PC-3 (cell line): Measurements from ENCODE around the gene NPLOC4. TPM values are rescaled to one million over a fixed set of nuclear protein-coding genes. Genes with fewer than 3 reads are reported as not detected.

Experiments used
- ATAC-seq: fragments of 200-7000 bp; cut with Tn5 transposase; 2 replicates; pipeline ENCODE4 v1.9.1; 2020; ENCODE audit warnings: mild to moderate bottlenecking, moderate library complexity
- BruUV-seq: library from RNA; stranded (reverse); fragments of 400-500 nt; replicated peaks from 2 replicates; lab custom pipeline; 2021; lab: Mats Ljungman, UMichigan
- CTCF ChIA-PET: fragments of 300-600 bp; sonication (Branson Sonifier 250); formaldehyde crosslinking; loops from one replicate; lab custom pipeline; 2022; ENCODE audit warnings: antibody characterized with exemption; lab: Charles Lee
- POLR2A ChIA-PET: fragments of 300-600 bp; sonication (Branson Sonifier 250); formaldehyde crosslinking; loops from one replicate; lab custom pipeline; 2022; ENCODE audit warnings: antibody characterized with exemption; ENCODE audit not compliant: unreplicated experiment; lab: Charles Lee
- DNase-seq: peaks from one replicate; pipeline ENCODE4 v3.0.0-alpha.2; 2015
- H2AFZ ChIP-seq: fragments of 300-600 bp; sonication (generic); 2 replicates; pipeline ENCODE4 v1.6.0; 2016; ENCODE audit warnings: antibody characterized with exemption, low read length
- H3F3A ChIP-seq: fragments of 300-600 bp; sonication (generic); one replicate; pipeline ENCODE4 v1.6.0; 2017; ENCODE audit warnings: antibody characterized with exemption, low read length, control low read depth, mild to moderate bottlenecking; ENCODE audit not compliant: unreplicated experiment
- H3K27ac ChIP-seq: fragments of 300-600 bp; sonication (generic); 2 replicates; pipeline ENCODE4 v1.5.1; 2016; ENCODE audit warnings: mild to moderate bottlenecking, low read length
- H3K27me3 ChIP-seq: fragments of 300-600 bp; sonication (generic); 2 replicates; pipeline ENCODE4 v1.6.1; 2016; ENCODE audit warnings: low read length, mixed read lengths
- H3K36me3 ChIP-seq: fragments of 300-600 bp; sonication (generic); 2 replicates; pipeline ENCODE4 v1.6.1; 2016; ENCODE audit warnings: low read depth, mixed run types, low read length, mixed read lengths
- H3K4me1 ChIP-seq: fragments of 300-600 bp; sonication (generic); 2 replicates; pipeline ENCODE4 v1.5.1; 2016; ENCODE audit warnings: low read length; ENCODE audit not compliant: insufficient read depth
- H3K4me2 ChIP-seq: fragments of 300-600 bp; sonication (generic); 2 replicates; pipeline ENCODE4 v1.6.0; 2016; ENCODE audit warnings: low read length
- H3K4me3 ChIP-seq: fragments of 300-600 bp; sonication (generic); 2 replicates; pipeline ENCODE4 v1.5.1; 2016; ENCODE audit warnings: mild to moderate bottlenecking, low read length, mixed read lengths
- H3K79me2 ChIP-seq: fragments of 300-600 bp; sonication (generic); 2 replicates; pipeline ENCODE4 v1.6.1; 2017; ENCODE audit warnings: low read length, mixed read lengths
- H3K9ac ChIP-seq: fragments of 300-600 bp; sonication (generic); 2 replicates; pipeline ENCODE4 v1.6.0; 2016; ENCODE audit warnings: mild to moderate bottlenecking, low read length
- H3K9me2 ChIP-seq: fragments of 300-600 bp; sonication (generic); replicated peaks from 2 replicates; pipeline ENCODE4 v1.6.1; 2016; ENCODE audit warnings: mixed run types, low read length, mixed read lengths
- H3K9me3 ChIP-seq: fragments of 300-600 bp; sonication (generic); 2 replicates; pipeline ENCODE4 v1.6.1; 2016; ENCODE audit warnings: low read length, mixed read lengths
- H4K20me1 ChIP-seq: fragments of 300-600 bp; sonication (generic); 2 replicates; pipeline ENCODE4 v1.6.1; 2016; ENCODE audit warnings: low read length, mixed read lengths
- CTCF ChIP-seq: fragments of 300-600 bp; sonication (generic); conservative IDR thresholded peaks from 2 replicates; pipeline ENCODE4 v1.5.1; 2017; ENCODE audit warnings: antibody characterized with exemption, low read depth, mild to moderate bottlenecking, low read length
- EZH2 ChIP-seq: fragments of 300-600 bp; sonication (generic); IDR thresholded peaks from one replicate; pipeline ENCODE4 v1.6.1; 2017; ENCODE audit warnings: antibody characterized with exemption, mild to moderate bottlenecking, low read length; ENCODE audit not compliant: unreplicated experiment
- EZH2phosphoT487 ChIP-seq: fragments of 300-600 bp; sonication (generic); IDR thresholded peaks from 2 replicates; pipeline ENCODE4 v1.6.1; 2018; ENCODE audit warnings: mild to moderate bottlenecking, antibody characterized with exemption, low read length, borderline replicate concordance
- intact Hi-C: fragments of 100-400 bp; cut with micrococcal nuclease; formaldehyde crosslinking; loops from 2 replicates; pipeline ENCODE4 v1.9.0; 2023
- total RNA-seq: library from RNA; depleted of rRNA; stranded (reverse); fragments of >200 nt; gene quantifications from 2 replicates; pipeline ENCODE4 v1.2.3, GENCODE V29; 2014

NPLOC4 gene
- total RNA-seq, 1 experiment from 2014 or later: 109 TPM

- no peaks in the 10 kb centered on the region for H3K27me3 ChIP-seq
- H4K20me1 ChIP-seq: peaks cover 41% of the 10 kb centered on the region
- no peaks in the 10 kb centered on the region for H3K9me2 ChIP-seq
- CTCF ChIA-PET: interaction anchor here (0.8 kb wide), 1 partner anchor 18 kb away, joined by 3 read pairs; no protein-coding TSS in a partner anchor
- peaks cover 30% of the 10 kb centered on the region for H3K36me3 ChIP-seq
- peaks cover 24% of the 10 kb centered on the region for H3K4me1 ChIP-seq
- peak within 1 kb of the TSS; percentile 95 for H3K9ac ChIP-seq
- POLR2A ChIA-PET: interaction anchor here (0.8 kb wide), 1 partner anchor 17 kb away, joined by 3 read pairs; no protein-coding TSS in a partner anchor
- peak within 1 kb of the TSS; percentile 94 for H3K27ac ChIP-seq
- no TSS peak for BruUV-seq
- TF ChIP-seq EZH2phosphoT487 (no peak), CTCF (no peak), EZH2 (no peak)
- H3F3A ChIP-seq: peaks cover 5% of the 10 kb centered on the region
- H3K4me3 ChIP-seq: peak within 1 kb of the TSS; percentile 87
- peak within 1 kb of the TSS; percentile 96 for H3K4me2 ChIP-seq
- intact Hi-C loops: no loop called here
- peak within 1 kb of the TSS; percentile 83 for H2AFZ ChIP-seq
- peaks cover 78% of the 10 kb centered on the region for H3K79me2 ChIP-seq
- H3K9me3 ChIP-seq: no peaks in the 10 kb centered on the region
- DNase-seq (peak; percentile 99), ATAC-seq (peak; percentile 87)
Measured at GRCh38 chr17:81683584-81684441, 46.9 kb upstream of the NPLOC4 start, which contains the start of the genes ARL16 and HGS. Gene ARL16 (minus strand): TSS chr17:81683797. CDS start chr17:81683753, 44 bp downstream. Gene HGS (plus strand): TSS chr17:81684011. CDS start chr17:81684067, 56 bp downstream.

- Histone ChIP-seq H3K4me2 (peak overlapping the region; percentile 82), H3K4me1 (peaks cover 24% of the 10 kb centered on the region), H3K36me3 (peaks cover 24% of the 10 kb centered on the region), H3F3A (peaks cover 5% of the 10 kb centered on the region), H3K9me3 (no peaks in the 10 kb centered on the region), H3K27ac (peak overlapping the region; percentile 38), H3K79me2 (peaks cover 72% of the 10 kb centered on the region), H3K9me2 (no peaks in the 10 kb centered on the region), H3K27me3 (no peaks in the 10 kb centered on the region), H3K9ac (peak overlapping the region; percentile 95), H2AFZ (peak overlapping the region; percentile 83), H3K4me3 (peak overlapping the region; percentile 87), H4K20me1 (peaks cover 34% of the 10 kb centered on the region)
- ChIA-PET POLR2A (interaction anchor here (0.5 to 0.8 kb wide), 2 partner anchors 18 to 42 kb away, joined by 3 to 9 read pairs; no protein-coding TSS in a partner anchor), CTCF (interaction anchor here (0.8 kb wide), 1 partner anchor 18 kb away, joined by 3 read pairs; no protein-coding TSS in a partner anchor)
- BruUV-seq: no TSS peak
- TF ChIP-seq EZH2phosphoT487: no peak
- TF ChIP-seq EZH2: no peak
- TF ChIP-seq CTCF: no peak
- intact Hi-C loops: no loop called here
- ATAC-seq (peak; percentile 0), DNase-seq (no peak)
Measured at GRCh38 chr17:81683208-81683583, 46.3 kb upstream of the NPLOC4 start.
